HG02763 (cell line): Measurements from ENCODE around the gene FGA.

Source experiments
- ATAC-seq: cut with Tn5 transposase; IDR thresholded peaks from one replicate; pipeline ENCODE4 v1.9.1; 2021; ENCODE audit warnings: mild to moderate bottlenecking, moderate library complexity; ENCODE audit not compliant: unreplicated experiment

The FGA gene

DNA sequence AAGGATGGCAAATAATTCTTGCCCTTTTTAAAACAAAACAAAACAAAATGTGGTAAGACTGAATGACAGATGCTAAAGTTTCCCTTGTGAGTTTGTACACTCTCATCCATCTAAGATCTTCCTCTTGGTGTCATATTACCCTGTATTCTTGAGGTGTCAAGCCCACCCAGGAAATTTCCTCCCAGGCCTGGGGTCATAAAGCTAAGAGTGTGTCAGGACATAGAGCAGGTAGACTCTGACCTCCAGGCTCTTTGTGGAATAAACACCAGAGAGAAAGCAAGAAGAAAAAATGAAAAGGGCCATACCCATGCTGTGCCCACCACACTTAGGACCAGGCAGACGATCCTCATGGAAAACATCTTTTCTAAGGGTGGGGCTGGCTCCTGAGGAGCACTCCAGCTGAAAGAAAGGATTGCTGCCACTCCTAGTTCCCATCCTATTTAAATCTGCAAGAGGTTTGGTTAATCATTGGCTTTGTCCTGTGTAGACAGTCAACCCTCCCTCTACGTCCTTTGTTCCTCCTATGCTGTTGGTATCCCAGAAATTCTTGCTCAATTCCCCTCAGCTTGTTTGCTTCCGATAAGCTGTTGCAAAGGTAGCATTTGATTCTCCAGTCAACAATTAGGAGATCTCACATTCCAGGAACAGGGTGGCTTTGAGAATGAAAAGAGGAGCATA lies at the start of gene FGA:
Gene FGA (minus strand): TSS at position 414 of the 678 bp plus-strand sequence. CDS start 55 bp downstream, at position 359.
- ATAC-seq, result no peak

GRCh38 chr4:154634058-154634457 lies 43.5 kb upstream of the FGA start:
- no peak for ATAC-seq

GRCh38 chr4:154631828-154632227 lies 41.3 kb upstream of the FGA start:
- ATAC-seq, result no peak

DNA sequence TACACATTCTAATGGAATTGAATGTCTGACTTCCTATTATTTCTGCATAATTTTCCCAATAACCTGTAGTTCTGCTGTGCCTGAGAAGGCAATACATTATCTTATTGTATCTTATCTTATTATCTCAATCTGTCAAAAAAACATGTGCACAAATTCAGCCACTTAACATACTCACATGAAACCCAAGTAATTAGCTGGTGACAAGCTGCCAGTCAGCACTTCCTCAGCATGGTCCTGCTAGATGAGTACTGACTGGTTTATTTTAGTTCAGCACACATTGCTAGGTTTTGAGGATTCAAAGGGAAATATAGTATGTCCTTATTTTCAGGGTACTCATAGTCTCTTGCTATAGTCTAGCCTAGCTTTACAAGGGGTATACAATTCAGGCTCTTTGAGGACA lies 39.8 kb upstream of the FGA start:
- no peak for ATAC-seq

- peak; percentile 97 for ATAC-seq
These were observed 36.4 kb upstream of the FGA start for GRCh38 chr4:154626793-154627484.

DNA sequence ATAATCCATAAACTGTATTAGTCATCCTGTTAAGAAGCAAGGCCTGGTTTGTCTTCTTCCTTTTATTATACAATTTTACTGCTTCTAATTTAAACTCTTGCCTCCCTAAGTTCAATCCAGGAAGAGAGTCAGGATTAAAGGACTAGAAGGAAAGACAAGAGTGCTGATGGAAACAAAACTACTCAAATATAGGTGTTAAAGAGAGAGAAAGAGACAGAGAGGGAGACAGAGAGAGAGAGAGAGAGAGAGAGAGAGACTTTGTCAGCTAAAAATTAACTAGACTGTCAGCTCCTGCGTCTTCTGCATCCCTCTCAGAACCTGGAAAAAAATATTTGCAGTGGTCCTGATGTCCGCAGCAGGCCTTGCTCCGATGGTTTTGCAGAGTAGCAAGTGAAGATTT lies 35.4 kb upstream of the FGA start:
- no peak for ATAC-seq

- ATAC-seq, result no peak
These were observed 33.5 kb upstream of the FGA start for GRCh38 chr4:154623995-154624394.

DNA sequence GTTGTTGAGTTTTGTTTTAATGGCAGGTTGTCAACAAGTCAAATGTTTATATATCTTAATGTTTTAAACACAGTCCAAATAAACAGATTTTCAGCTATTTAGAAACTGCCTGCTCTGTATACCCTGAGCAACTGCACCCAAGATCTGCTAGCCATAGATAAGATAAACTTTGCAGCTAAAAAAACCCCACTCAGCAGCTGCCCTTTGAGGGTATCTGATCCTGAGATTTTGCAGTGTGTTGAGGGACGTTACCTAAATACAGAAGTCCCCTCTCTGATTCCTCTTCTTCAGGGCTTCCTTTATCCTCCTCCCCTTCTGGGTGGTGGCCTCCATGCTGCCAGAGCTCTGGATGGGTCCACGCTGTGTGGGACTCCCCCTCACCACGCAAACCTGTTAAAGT lies 32.9 kb upstream of the FGA start:
- ATAC-seq, result no peak

DNA sequence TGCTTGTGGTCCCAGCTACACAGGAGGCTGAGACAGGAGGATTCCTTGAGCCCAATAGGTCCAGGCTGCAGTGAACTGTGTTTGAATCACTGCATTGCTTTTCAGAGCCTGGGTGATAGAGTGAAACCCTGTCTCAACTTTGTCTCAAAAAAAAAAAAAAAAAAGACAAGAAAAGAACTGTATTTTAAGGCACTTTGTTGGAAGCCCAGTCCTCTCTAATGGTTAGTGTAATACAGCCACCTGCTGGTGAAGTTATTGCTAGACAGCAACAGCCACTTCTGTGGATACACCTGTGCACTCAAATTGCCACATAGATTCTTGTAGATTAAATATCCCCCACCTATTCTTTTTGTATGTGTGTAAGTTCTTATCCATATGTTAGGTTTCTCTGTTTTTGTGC lies 32.1 kb upstream of the FGA start:
- ATAC-seq, result peak; percentile 49

DNA sequence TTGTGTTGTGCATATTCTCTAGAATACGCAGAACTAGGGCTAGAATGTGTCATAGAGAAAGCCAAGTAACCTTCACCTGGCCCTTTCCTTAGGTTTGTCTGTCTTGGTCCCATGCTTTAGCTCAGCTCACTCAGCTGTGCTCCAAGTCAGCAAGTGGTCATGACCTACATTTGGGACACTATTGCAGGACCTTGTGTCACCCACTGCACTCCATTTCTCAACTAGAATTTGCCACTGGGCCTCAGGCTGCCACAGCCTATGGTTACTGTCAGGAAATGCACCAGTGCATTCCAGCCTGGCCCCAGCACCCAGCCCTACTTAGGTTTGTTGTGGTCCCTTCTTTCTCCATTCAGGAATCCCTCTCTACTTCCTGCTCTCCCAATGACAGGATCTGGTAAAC lies 29.6 kb upstream of the FGA start:
- ATAC-seq, result no peak

- peak; percentile 49 for ATAC-seq
These were observed 28.3 kb upstream of the FGA start for GRCh38 chr4:154618708-154619315.

- no peak for ATAC-seq
These were observed 27.3 kb upstream of the FGA start for GRCh38 chr4:154617820-154618317.

- peak; percentile 99 for ATAC-seq
These were observed 26.2 kb upstream of the FGA start for GRCh38 chr4:154616731-154617130.

DNA sequence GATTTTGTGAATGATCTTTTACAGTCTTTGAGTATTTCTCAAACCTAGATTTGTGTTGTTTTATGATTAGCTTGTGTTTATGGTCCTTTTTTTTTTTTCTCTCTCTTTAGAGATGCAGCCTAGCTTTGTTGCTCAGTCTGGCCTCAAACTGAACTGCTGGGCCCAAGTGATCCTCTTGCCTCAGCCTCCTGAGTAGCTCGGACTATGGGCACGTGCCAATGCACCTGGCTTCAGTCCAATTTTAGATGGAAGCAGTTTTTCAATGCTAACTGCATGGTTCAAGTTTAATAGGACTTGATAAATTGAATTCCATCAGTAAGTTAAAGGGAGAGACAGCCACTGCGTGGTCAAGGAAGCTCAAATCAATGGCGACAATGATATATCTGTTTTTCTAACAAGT lies 25.7 kb upstream of the FGA start:
- ATAC-seq, result no peak

DNA sequence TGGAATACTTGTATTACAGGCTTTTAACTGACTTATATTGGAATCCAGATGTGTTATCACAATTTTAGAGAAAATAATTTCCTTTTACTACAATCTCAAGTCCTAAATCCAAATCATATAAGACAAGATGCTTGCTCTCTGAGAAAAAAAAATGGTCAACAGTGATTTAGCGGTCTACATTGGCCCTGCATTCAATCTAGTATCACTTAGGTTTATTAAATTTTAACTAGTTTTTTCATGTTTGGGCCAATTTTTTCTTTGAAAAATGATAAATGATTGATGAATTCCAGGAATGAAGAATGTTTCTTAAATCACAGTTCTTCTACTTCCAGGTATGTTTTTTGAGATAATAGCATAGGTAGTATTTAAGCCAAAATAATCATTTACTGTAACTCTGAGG lies 24.7 kb upstream of the FGA start:
- ATAC-seq, result no peak

DNA sequence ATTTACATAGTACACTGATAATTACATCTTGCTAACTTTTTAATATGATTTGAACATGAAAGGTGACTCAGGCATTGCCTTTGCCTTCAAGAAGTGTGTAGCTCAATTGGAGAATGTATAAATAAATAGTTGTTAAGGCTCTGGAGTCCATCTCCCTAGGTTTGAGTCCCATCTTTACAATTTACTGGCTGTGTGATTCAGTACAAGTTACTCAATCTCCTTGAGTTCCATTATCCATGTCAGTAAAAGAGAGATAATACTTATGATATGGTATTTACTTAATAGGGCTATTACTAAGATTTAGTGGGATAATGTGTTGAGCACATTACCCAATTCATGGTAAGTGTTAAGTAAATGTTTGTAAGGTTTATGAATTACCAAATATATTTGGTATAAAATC lies 23.8 kb upstream of the FGA start:
- ATAC-seq, result no peak

DNA sequence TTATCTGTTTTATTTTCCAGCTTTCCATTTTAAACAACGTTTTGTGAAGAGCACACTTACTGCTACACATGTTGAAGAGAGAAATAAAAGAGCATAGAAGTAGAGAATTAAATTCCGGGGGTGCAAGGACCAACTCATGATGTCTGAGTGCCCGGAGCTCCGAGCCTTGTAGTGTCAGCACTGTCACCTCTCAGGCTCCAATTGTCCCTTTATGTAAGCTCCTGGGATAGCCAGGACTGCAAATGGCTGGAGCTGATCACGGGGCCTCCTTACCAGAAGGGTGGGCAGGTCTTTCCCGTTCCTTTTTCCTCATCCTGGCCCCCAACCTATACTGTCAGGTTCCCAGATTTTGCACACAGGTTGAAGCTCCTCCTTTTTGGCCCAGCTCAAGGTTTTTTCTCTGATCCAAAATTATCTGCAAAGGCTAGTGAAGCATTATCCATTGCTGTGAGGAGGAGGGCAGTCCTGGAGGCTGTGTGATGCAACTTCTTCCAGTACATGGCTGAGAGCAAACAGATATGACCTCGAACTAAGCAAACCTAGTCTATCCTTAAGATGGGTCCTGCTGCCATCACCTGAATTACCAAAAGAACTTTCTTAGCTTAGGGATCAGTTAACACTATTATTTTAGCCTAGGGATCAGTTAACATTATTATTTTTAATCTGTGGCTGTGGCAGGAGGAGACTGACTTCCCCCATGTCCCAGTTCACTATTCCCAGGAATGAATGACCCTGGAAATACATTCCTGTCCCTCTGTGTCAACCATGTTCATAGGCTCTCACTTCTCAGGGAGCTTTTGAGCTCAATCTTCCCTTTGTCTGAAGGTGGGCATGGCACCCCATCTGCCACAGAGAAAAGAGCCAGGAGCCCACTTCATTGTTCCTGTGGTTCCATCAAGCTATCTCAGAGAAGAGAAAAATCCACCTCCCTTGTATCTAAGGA lies 22.2 kb upstream of the FGA start, which contains the start of gene FGG:
Gene FGG (minus strand): TSS at position 185 of the 943 bp plus-strand sequence. CDS start 47 bp downstream, at position 138.
- no peak for ATAC-seq

- ATAC-seq, result no peak
These were observed 21.3 kb upstream of the FGA start for GRCh38 chr4:154611833-154612232.

DNA sequence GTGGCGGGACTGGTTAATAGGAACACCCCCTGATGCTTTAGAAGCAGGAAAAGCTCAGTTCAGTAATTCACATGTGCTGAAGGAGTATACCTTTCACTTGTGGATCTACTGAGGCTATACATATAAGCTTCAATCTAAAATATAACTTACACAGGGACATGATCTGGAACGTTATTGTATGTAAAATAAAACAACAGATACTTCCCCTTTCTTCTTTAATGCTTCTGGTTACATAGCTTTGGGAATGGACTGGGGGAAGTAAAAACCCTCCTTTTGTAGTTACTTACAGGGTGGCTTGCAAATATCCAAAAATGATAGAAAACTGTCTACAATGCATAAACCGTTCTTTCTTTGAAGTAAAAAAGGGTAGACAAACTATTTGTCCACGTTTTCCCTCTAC lies 20.0 kb upstream of the FGA start:
- ATAC-seq, result no peak

DNA sequence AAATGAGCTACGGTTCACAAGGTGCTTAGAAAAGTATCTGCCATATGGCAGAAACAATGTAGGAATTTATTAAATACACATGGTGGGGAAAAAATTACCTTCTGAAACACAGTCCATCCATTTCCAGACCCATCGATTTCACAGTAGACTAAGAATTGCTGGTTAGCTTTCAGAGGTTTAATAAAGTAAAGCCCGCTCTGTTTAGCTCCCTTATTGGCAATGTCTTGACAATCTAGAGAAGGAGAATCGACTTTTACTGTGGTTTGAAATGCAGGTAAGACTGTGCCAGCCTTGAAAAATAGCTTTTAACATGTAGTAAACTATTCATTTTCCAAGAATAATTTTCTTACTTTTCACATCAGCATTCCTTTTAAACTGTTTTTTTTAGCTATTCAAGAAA lies 19.0 kb upstream of the FGA start:
- ATAC-seq, result no peak
